Activated T-cell treated with anti-CD3 and anti-CD28 coated beads, Interleukin-2, amount 50 U/mL, for 72 hours (primary cell): ENCODE measurements around the gene CCDC71. TPM values are rescaled to one million over a fixed set of nuclear protein-coding genes. Genes with fewer than 3 reads are reported as not detected.
A peak's percentile ranks its signal among the peaks of the same experiment; 100 is the strongest.

Experiments used
- ATAC-seq, 2 donors: fragments of 150-1000 bp; cut with Tn5 transposase; replicated peaks in 1 of 2; 2 replicates each; pipeline ENCODE4 v1.10.0; 2021; ENCODE audit warnings: moderate library complexity in 2 of 2, mild to moderate bottlenecking in 1 of 2
- DNase-seq, 2 donors: peaks; one replicate each; pipeline ENCODE4 v3.0.0; 2021 to 2022; ENCODE audit warnings: mixed read lengths in 1 of 2
- H3K27ac Mint-ChIP-seq: one replicate; pipeline ENCODE4 v1.8.0; 2022; ENCODE audit warnings: mild to moderate bottlenecking, moderate library complexity, mixed read lengths
- H3K27me3 Mint-ChIP-seq: one replicate; pipeline ENCODE4 v1.8.0; 2022; ENCODE audit warnings: low read depth, mixed read lengths
- H3K36me3 Mint-ChIP-seq, 2 donors: one replicate each; pipeline ENCODE4 v1.8.0; 2022; ENCODE audit warnings: mixed read lengths in 2 of 2, mild to moderate bottlenecking in 1 of 2; ENCODE audit not compliant: insufficient read depth in 2 of 2
- H3K4me1 Mint-ChIP-seq: one replicate; pipeline ENCODE4 v1.8.0; 2022; ENCODE audit warnings: low read depth, mixed read lengths
- H3K4me3 Mint-ChIP-seq, 2 donors: one replicate each; pipeline ENCODE4 v1.8.0; 2022; ENCODE audit warnings: mild to moderate bottlenecking in 2 of 2, mixed read lengths in 2 of 2, moderate library complexity in 2 of 2
- H3K9me3 Mint-ChIP-seq, 2 donors: one replicate each; pipeline ENCODE4 v1.8.0; 2022; ENCODE audit warnings: mixed read lengths in 2 of 2
- total RNA-seq, 2 donors: library from RNA; stranded (reverse); gene quantifications; one replicate each; pipeline ENCODE4 v1.2.3, GENCODE V29; 2022

CCDC71 gene
- total RNA-seq, 2 donors from 2014 or later, result 15.7 to 16.8 TPM

GRCh38 chr3:49175530-49175929, 9.4 kb upstream of the CCDC71 start:
- Mint-ChIP-seq H3K9me3 (no peaks in the 10 kb centered on the region), H3K27ac (no peak overlapping the region), H3K36me3 (no peaks in the 10 kb centered on the region), H3K4me1 (peaks cover 7% of the 10 kb centered on the region), H3K27me3 (peaks cover 11% of the 10 kb centered on the region), H3K4me3 (no peak overlapping the region)
- DNase-seq (no peak), ATAC-seq (no peak)

GRCh38 chr3:49174397-49174985, 8.4 kb upstream of the CCDC71 start:
- H3K36me3 Mint-ChIP-seq, result no peaks in the 10 kb centered on the region
- no peak overlapping the region for H3K4me3 Mint-ChIP-seq
- no peaks in the 10 kb centered on the region for H3K9me3 Mint-ChIP-seq
- peaks cover 7% of the 10 kb centered on the region for H3K4me1 Mint-ChIP-seq
- H3K27ac Mint-ChIP-seq, result no peak overlapping the region
- peaks cover 10% of the 10 kb centered on the region for H3K27me3 Mint-ChIP-seq
- no peak for DNase-seq
- ATAC-seq, result no peak

GRCh38 chr3:49173792-49174170, 7.7 kb upstream of the CCDC71 start:
- Mint-ChIP-seq H3K4me1 (peaks cover 7% of the 10 kb centered on the region), H3K27me3 (peaks cover 3% of the 10 kb centered on the region), H3K36me3 (no peaks in the 10 kb centered on the region), H3K9me3 (no peaks in the 10 kb centered on the region), H3K27ac (no peak overlapping the region), H3K4me3 (no peak overlapping the region)
- ATAC-seq (no peak), DNase-seq (no peak)

GRCh38 chr3:49173116-49173791, 7.1 kb upstream of the CCDC71 start:
- Mint-ChIP-seq H3K36me3 (no peaks in the 10 kb centered on the region), H3K9me3 (no peaks in the 10 kb centered on the region), H3K4me3 (no peak overlapping the region), H3K27ac (no peak overlapping the region), H3K27me3 (no peaks in the 10 kb centered on the region), H3K4me1 (peaks cover 7% of the 10 kb centered on the region)
- DNase-seq (no peak), ATAC-seq (no peak)

GRCh38 chr3:49172551-49173041, 6.5 kb upstream of the CCDC71 start:
- ATAC-seq (no peak), DNase-seq (no peak)
- Mint-ChIP-seq H3K36me3 (no peaks in the 10 kb centered on the region), H3K27me3 (no peaks in the 10 kb centered on the region), H3K27ac (no peak overlapping the region), H3K4me3 (peak overlapping the region in 1 of 2 donors; percentile 20), H3K4me1 (peaks cover 7% of the 10 kb centered on the region), H3K9me3 (no peaks in the 10 kb centered on the region)

GRCh38 chr3:49171775-49172500, 5.8 kb upstream of the CCDC71 start:
- DNase-seq, result no peak
- Mint-ChIP-seq H3K36me3 (no peaks in the 10 kb centered on the region), H3K9me3 (no peaks in the 10 kb centered on the region), H3K4me3 (peak overlapping the region; percentile 61 to 88), H3K27ac (no peak overlapping the region), H3K27me3 (no peaks in the 10 kb centered on the region), H3K4me1 (peaks cover 9% of the 10 kb centered on the region)
- no peak for ATAC-seq

GRCh38 chr3:49171119-49171774, 5.1 kb upstream of the CCDC71 start, which contains the start of gene KLHDC8B:
Gene KLHDC8B, plus strand, starts transcription at chr3:49171598. Its CDS starts 1,172 bp downstream, at chr3:49172770.
- Mint-ChIP-seq H3K9me3 (no peaks in the 10 kb centered on the region), H3K4me1 (peaks cover 16% of the 10 kb centered on the region), H3K27ac (no peak within 1 kb of the TSS), H3K36me3 (peaks cover 0 to under 1% of the 10 kb centered on the region in 2 donors), H3K27me3 (no peaks in the 10 kb centered on the region), H3K4me3 (peak within 1 kb of the TSS; percentile 85 to 88)
- ATAC-seq (peak; percentile 84 to 88), DNase-seq (peak; percentile 89 to 93)

GRCh38 chr3:49170744-49171118, 4.6 kb upstream of the CCDC71 start:
- Mint-ChIP-seq H3K27ac (no peak overlapping the region), H3K4me3 (peak overlapping the region; percentile 85 to 88), H3K9me3 (no peaks in the 10 kb centered on the region), H3K4me1 (peaks cover 18% of the 10 kb centered on the region), H3K27me3 (no peaks in the 10 kb centered on the region), H3K36me3 (peaks cover 0 to 2% of the 10 kb centered on the region in 2 donors)
- ATAC-seq (peak; percentile 4 to 12), DNase-seq (no peak)

GRCh38 chr3:49166752-49167556, 823 bp upstream of the CCDC71 start:
- peak overlapping the region; percentile 80 to 89 for H3K4me3 Mint-ChIP-seq
- peaks cover 6 to 10% of the 10 kb centered on the region in 2 donors for H3K36me3 Mint-ChIP-seq
- no peak overlapping the region for H3K27ac Mint-ChIP-seq
- H3K4me1 Mint-ChIP-seq, result peaks cover 49% of the 10 kb centered on the region
- no peaks in the 10 kb centered on the region for H3K9me3 Mint-ChIP-seq
- ATAC-seq, result no peak
- no peaks in the 10 kb centered on the region for H3K27me3 Mint-ChIP-seq
- DNase-seq, result peak in 1 of 2 donors; percentile 15

- H3K4me1 Mint-ChIP-seq, result peaks cover 50% of the 10 kb centered on the region
- no peaks in the 10 kb centered on the region for H3K9me3 Mint-ChIP-seq
- no peak for DNase-seq
- peak overlapping the region; percentile 94 for H3K27ac Mint-ChIP-seq
- no peaks in the 10 kb centered on the region for H3K27me3 Mint-ChIP-seq
- H3K4me3 Mint-ChIP-seq, result peak overlapping the region; percentile 91 to 98
- H3K36me3 Mint-ChIP-seq, result peaks cover 6 to 10% of the 10 kb centered on the region in 2 donors
- ATAC-seq, result no peak
Observed at GRCh38 chr3:49164983-49165720, 979 bp downstream of the CCDC71 start.

GRCh38 chr3:49163609-49164008, 2.5 kb downstream of the CCDC71 start:
- no peaks in the 10 kb centered on the region for H3K9me3 Mint-ChIP-seq
- no peak overlapping the region for H3K27ac Mint-ChIP-seq
- H3K4me3 Mint-ChIP-seq, result peak overlapping the region in 1 of 2 donors; percentile 12
- no peak for DNase-seq
- H3K4me1 Mint-ChIP-seq, result peaks cover 50% of the 10 kb centered on the region
- peaks cover 6 to 10% of the 10 kb centered on the region in 2 donors for H3K36me3 Mint-ChIP-seq
- H3K27me3 Mint-ChIP-seq, result no peaks in the 10 kb centered on the region
- ATAC-seq, result no peak
